Gastrocnemius medialis (tissue), 4 donors: ENCODE data around the gene GIPC1. TPM values are rescaled to one million over a fixed set of nuclear protein-coding genes. Genes with fewer than 3 reads are reported as not detected.

Source experiments
- ATAC-seq, 2 donors: fragments of 150-250 bp; one replicate each; pipeline ENCODE4 v1.9.1; 2016
- DNase-seq, 2 donors: peaks; one replicate each; pipeline ENCODE4 v3.0.0-alpha.2; 2019
- H3K27ac ChIP-seq, 4 donors: fragments of 200-600 bp; sonication (generic); 1 replicate in 1 of 4; 2 replicates in 3 of 4; pipeline ENCODE4 v1.5.1; 2016 to 2018; ENCODE audit warnings: mild to moderate bottlenecking in 2 of 4, moderate library complexity in 1 of 4
- H3K27me3 ChIP-seq, 3 donors: fragments of 200-600 bp; sonication (generic) in 2 of 3; 1 replicate in 1 of 3; 2 replicates in 2 of 3; pipeline versions ENCODE4 v1.5.1 to v1.6.0; 2016 to 2019; ENCODE audit warnings: mild to moderate bottlenecking in 1 of 3, moderate library complexity in 1 of 3
- H3K36me3 ChIP-seq, 2 donors: fragments of 200-600 bp; sonication (generic) in 1 of 2; one replicate each; pipeline ENCODE4 v1.5.1; 2017 to 2018
- H3K4me1 ChIP-seq, 2 donors: fragments of 200-600 bp; sonication (generic) in 1 of 2; one replicate each; pipeline ENCODE4 v1.5.1; 2016 to 2017; ENCODE audit warnings: mild to moderate bottlenecking in 2 of 2
- H3K4me3 ChIP-seq, 4 donors: fragments of 200-600 bp; sonication (generic) in 3 of 4; 1 replicate in 1 of 4; 2 replicates in 3 of 4; pipeline ENCODE4 v1.5.1; 2016 to 2019; ENCODE audit warnings: mild to moderate bottlenecking in 2 of 4
- H3K9me3 ChIP-seq, 3 donors: fragments of 200-600 bp; sonication (generic) in 2 of 3; 1 replicate in 1 of 3; 2 replicates in 2 of 3; pipeline ENCODE4 v1.5.1; 2016 to 2019
- POLR2A ChIP-seq, 2 donors: fragments of 450-650 bp; IDR thresholded peaks; one replicate each; pipeline ENCODE4 v1.6.1; 2017; ENCODE audit warnings: antibody characterized with exemption in 2 of 2, mild to moderate bottlenecking in 2 of 2, moderate library complexity in 2 of 2
- in situ Hi-C, 4 donors: fragments of 200-750 bp; cut with MboI; loops; one replicate each; pipeline versions ENCODE4 v1.15.0 to v1.8.0; 2017; ENCODE audit warnings: low sequenced_read_pairs in 4 of 4
- intact Hi-C: fragments of 100-400 bp; cut with DNase I; formaldehyde crosslinking; loops from one replicate; pipeline ENCODE4 v1.15.1; 2023; ENCODE audit warnings: low total_unique reads
- total RNA-seq, 4 donors: library from RNA; depleted of rRNA; stranded (reverse); fragments of >200 nt; gene quantifications; one replicate each; pipeline versions ENCODE4 v1.1.0 to v1.2.3, GENCODE V29; 2016
- TF ChIP-seq, protein P1 (sequence below), 5 experiments: fragments of 450-650 bp in 3 of 5; fragments of 200-600 bp in 2 of 5; sonication (generic) in 2 of 5; IDR thresholded peaks in 4 of 5; conservative IDR thresholded peaks in 1 of 5; 1 replicate in 4 of 5; 2 replicates in 1 of 5; pipeline ENCODE4 v1.5.1; 2016 to 2019; ENCODE audit warnings: antibody characterized with exemption in 5 of 5, mild to moderate bottlenecking in 3 of 5, moderate library complexity in 3 of 5

GIPC1 gene
- total RNA-seq, 4 donors from 2014 or later: 18.4 to 70.3 (median 54.7) TPM

DNA sequence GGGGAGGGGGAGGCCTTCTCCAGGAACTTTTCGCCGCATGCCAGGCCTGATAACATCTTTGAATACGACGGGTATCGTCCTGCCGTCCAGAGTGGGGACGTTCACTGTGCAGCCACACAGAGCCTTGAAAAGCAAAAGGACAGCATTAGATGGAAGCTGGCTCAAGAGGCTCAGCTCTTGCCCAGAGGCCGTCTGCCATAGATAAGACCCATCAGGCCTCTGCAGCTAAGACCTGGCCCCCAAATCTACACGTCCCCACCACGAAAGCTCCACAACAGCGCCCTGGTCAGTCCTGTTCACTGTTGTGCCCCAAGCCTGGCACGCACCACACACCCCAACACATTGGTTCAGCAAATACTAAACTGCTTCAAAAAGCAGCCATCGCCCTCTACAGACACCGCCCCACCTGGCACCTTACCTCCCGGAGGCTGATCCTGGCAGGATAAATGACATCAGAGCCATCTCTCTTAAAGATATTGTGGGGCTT lies 20.2 kb upstream of the GIPC1 start:
- TF ChIP-seq, protein P1, sequence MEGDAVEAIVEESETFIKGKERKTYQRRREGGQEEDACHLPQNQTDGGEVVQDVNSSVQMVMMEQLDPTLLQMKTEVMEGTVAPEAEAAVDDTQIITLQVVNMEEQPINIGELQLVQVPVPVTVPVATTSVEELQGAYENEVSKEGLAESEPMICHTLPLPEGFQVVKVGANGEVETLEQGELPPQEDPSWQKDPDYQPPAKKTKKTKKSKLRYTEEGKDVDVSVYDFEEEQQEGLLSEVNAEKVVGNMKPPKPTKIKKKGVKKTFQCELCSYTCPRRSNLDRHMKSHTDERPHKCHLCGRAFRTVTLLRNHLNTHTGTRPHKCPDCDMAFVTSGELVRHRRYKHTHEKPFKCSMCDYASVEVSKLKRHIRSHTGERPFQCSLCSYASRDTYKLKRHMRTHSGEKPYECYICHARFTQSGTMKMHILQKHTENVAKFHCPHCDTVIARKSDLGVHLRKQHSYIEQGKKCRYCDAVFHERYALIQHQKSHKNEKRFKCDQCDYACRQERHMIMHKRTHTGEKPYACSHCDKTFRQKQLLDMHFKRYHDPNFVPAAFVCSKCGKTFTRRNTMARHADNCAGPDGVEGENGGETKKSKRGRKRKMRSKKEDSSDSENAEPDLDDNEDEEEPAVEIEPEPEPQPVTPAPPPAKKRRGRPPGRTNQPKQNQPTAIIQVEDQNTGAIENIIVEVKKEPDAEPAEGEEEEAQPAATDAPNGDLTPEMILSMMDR (IDR thresholded peaks at IDR 0.05 in 4 of 5, conservative IDR thresholded peaks at IDR 0.05 in 1 of 5): no peak
- no peak for TF ChIP-seq POLR2A (IDR thresholded peaks at IDR 0.05)
- no peak for ATAC-seq

DNA sequence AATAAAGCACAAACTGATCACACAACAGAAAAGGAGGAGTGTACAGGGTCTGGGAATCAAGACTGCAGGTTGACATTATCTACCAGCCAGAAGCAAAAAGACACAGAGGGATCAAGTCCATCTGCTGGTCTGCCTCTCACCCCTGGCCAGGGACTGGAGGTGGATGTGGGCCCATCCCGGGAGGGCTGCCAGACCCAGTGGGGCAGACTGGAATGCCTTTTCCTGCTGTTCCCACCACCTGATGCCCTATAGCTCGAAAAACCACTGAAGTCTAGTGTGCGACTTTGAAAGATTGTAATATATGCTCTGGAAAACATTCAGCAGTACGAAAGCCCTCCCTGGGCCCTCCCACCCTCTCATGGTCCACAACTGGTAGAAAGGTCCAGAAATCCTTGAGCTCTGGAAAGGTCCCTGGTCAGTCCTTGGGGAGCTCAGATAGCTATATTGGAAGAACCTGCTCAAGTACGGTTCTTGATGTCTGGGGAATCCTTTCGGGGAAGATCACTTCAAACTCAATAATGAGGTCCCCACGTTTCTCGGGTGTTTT lies 19.6 kb upstream of the GIPC1 start:
- Histone ChIP-seq H3K27me3 (no peaks in the 10 kb centered on the region), H3K27ac (peak overlapping the region; percentile 96 to 100 (median 100)), H3K36me3 (peaks cover 0 to 22% of the 10 kb centered on the region in 2 donors), H3K4me1 (peaks cover 31 to 33% of the 10 kb centered on the region in 2 donors), H3K9me3 (no peaks in the 10 kb centered on the region), H3K4me3 (peak overlapping the region in 3 of 4 donors; percentile 68 to 93 (median 84))
- ATAC-seq (no peak), DNase-seq (no peak)
- in situ Hi-C loops: loop anchor here in 1 of 4 donors (10.0 kb wide), 1 partner anchor 49 kb away; no protein-coding TSS in a partner anchor
- intact Hi-C loops: loop anchor here (5.0 kb wide), 1 partner anchor 133 kb away; the partner anchor contains the start of gene ADGRE5
- TF ChIP-seq POLR2A (IDR thresholded peaks at IDR 0.05): no peak
- TF ChIP-seq, protein P1 (IDR thresholded peaks at IDR 0.05 in 4 of 5, conservative IDR thresholded peaks at IDR 0.05 in 1 of 5): no peak

More for the DNA sequence above, 20.2 kb upstream of the GIPC1 start:
- peak overlapping the region; percentile 68 to 99 (median 88) for H3K4me3 ChIP-seq
- H3K36me3 ChIP-seq: peaks cover 0 to 22% of the 10 kb centered on the region in 2 donors
- peak overlapping the region; percentile 96 to 100 (median 100) for H3K27ac ChIP-seq
- no peak for DNase-seq
- H3K9me3 ChIP-seq: no peaks in the 10 kb centered on the region
- intact Hi-C loops (loop anchor here (5.0 kb wide), 1 partner anchor 134 kb away; the partner anchor contains the start of gene ADGRE5), in situ Hi-C loops (loop anchor here in 1 of 4 donors (10.0 kb wide), 1 partner anchor 49 kb away; no protein-coding TSS in a partner anchor)
- peaks cover 31 to 33% of the 10 kb centered on the region in 2 donors for H3K4me1 ChIP-seq
- no peaks in the 10 kb centered on the region for H3K27me3 ChIP-seq

DNA sequence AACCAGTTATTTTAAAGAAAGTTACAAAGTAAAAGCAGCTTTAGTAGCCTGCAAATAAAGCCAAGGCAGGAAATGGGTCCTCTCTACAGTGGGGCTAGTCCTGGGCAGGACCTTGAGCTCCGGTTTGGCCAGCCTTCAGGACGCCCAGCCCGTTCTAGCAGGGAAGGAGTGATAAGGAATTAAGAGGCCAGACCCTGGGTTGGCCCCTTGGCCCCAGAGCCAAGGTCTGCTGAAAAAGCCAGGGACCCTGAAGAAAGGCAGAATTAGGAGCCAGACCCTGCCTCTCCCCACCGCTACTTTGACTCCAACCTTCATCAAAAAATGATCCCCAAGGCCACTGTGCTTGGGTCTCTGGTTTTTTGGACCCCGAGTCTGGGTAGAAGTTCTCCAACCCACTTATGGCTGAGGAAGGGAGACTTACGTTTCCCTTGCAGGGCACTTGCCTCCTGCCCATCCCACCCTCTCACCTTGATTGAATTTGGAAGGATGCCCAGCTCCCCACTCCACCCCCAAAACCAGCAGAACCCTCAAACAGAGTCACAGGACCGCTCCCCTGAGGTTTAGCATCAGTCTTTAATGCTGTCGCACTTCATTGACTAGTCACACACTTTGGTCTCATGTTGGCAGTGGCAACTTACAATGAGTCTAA lies 18.4 kb upstream of the GIPC1 start:
- no peak for ATAC-seq
- H3K4me3 ChIP-seq: no peak overlapping the region
- in situ Hi-C loops: loop anchor here in 1 of 4 donors (10.0 kb wide), 1 partner anchor 50 kb away; no protein-coding TSS in a partner anchor
- H3K4me1 ChIP-seq: peaks cover 34 to 41% of the 10 kb centered on the region in 2 donors
- H3K36me3 ChIP-seq: peaks cover 0 to 22% of the 10 kb centered on the region in 2 donors
- peak overlapping the region in 3 of 4 donors; percentile 33 to 48 (median 43) for H3K27ac ChIP-seq
- H3K27me3 ChIP-seq: no peaks in the 10 kb centered on the region
- no peaks in the 10 kb centered on the region for H3K9me3 ChIP-seq
- no peak for DNase-seq
- TF ChIP-seq, protein P1 (IDR thresholded peaks at IDR 0.05 in 4 of 5, conservative IDR thresholded peaks at IDR 0.05 in 1 of 5): no peak
- no peak for TF ChIP-seq POLR2A (IDR thresholded peaks at IDR 0.05)
- intact Hi-C loops: no loop called here

DNA sequence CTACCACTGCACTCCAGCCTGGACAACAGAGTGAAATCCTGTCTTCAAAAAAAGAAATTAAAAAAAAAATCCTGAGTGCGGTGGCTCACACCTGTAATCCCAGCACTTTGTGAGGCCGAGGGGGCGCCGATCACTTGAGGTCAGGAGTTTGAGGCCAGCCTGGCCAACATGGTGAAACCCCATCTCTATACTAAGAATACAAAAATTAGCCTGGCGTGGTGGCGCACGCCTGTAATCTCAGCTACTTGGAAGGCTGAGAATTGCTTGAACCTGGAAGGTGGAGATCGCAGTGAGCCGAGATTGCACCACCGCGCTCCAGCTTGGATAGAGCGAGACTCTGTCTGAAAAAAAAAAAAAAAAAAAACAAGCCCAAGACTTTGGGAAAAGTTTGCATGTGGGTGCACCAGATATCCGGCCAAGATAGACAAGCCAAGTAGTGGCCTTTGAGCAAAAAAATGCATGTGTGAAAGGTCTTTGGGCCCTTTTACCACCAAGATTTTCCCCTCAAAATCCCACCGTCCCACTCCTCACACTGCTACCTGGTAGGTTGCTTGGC lies 16.6 kb upstream of the GIPC1 start:
- in situ Hi-C loops (loop anchor here in 1 of 4 donors (10.0 kb wide), 1 partner anchor 52 kb away; no protein-coding TSS in a partner anchor), intact Hi-C loops (no loop called here)
- H3K36me3 ChIP-seq: peaks cover 0 to 22% of the 10 kb centered on the region in 2 donors
- peaks cover 34 to 35% of the 10 kb centered on the region in 2 donors for H3K4me1 ChIP-seq
- no peaks in the 10 kb centered on the region for H3K27me3 ChIP-seq
- H3K27ac ChIP-seq: peak overlapping the region in 1 of 4 donors; percentile 48
- no peak overlapping the region for H3K4me3 ChIP-seq
- H3K9me3 ChIP-seq: no peaks in the 10 kb centered on the region
- ATAC-seq (no peak), DNase-seq (no peak)
- TF ChIP-seq, protein P1 (IDR thresholded peaks at IDR 0.05 in 4 of 5, conservative IDR thresholded peaks at IDR 0.05 in 1 of 5): no peak
- TF ChIP-seq POLR2A (IDR thresholded peaks at IDR 0.05): no peak
